ENCODE measurements around the gene RPL35. TPM values are rescaled to one million over a fixed set of nuclear protein-coding genes. Genes with fewer than 3 reads are reported as not detected.

Gene RPL35
- total and polyA plus RNA-seq, 10 of the 15 experiments (the other 5 are each of a cell fraction or from before 2014, with no cell fraction given) = 2,572 to 6,300 (median 3,864) TPM

- TF ChIP-seq ZNF274 (IDR thresholded peaks at IDR 0.05; ENCODE audit: insufficient read depth, insufficient read length) = no peak
- TF ChIP-seq CHD2 (IDR thresholded peaks at IDR 0.05; ENCODE audit: borderline replicate concordance, low read depth, low read length) = no peak
- TF ChIP-seq SP1 (IDR thresholded peaks at IDR 0.05; ENCODE audit: low read depth, low read length) = no peak
- no peak for TF ChIP-seq CHD4 (IDR thresholded peaks at IDR 0.05)
- no peak for TF ChIP-seq ASH2L (IDR thresholded peaks at IDR 0.05; ENCODE audit: borderline replicate concordance, low read depth)
- peak; percentile 46 for TF ChIP-seq MEF2B (IDR thresholded peaks at IDR 0.05; ENCODE audit: partially characterized antibody, poor library complexity, severe bottlenecking)
- no peak for TF ChIP-seq TCF12 (IDR thresholded peaks at IDR 0.05; ENCODE audit: low read depth, low read length)
- TF ChIP-seq HDAC6 (IDR thresholded peaks at IDR 0.05; ENCODE audit: unreplicated experiment) = no peak
- no peak for TF ChIP-seq SRF (IDR thresholded peaks at IDR 0.05; ENCODE audit: low read depth in 2 of 2, low read length in 2 of 2)
- TF ChIP-seq, protein P1, sequence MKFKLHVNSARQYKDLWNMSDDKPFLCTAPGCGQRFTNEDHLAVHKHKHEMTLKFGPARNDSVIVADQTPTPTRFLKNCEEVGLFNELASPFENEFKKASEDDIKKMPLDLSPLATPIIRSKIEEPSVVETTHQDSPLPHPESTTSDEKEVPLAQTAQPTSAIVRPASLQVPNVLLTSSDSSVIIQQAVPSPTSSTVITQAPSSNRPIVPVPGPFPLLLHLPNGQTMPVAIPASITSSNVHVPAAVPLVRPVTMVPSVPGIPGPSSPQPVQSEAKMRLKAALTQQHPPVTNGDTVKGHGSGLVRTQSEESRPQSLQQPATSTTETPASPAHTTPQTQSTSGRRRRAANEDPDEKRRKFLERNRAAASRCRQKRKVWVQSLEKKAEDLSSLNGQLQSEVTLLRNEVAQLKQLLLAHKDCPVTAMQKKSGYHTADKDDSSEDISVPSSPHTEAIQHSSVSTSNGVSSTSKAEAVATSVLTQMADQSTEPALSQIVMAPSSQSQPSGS (IDR thresholded peaks at IDR 0.05; ENCODE audit: low read length) = no peak
- TF ChIP-seq CBFB (IDR thresholded peaks at IDR 0.05; ENCODE audit: low read depth) = no peak
- TF ChIP-seq SMAD1 (IDR thresholded peaks at IDR 0.05; ENCODE audit: low read depth, partially characterized antibody) = peak; percentile 84
These were observed 26.7 kb downstream of the RPL35 start (continued) for GRCh38 chr9:124835026-124835557.

GRCh38 chr9:124834591-124834990, 27.2 kb downstream of the RPL35 start:
- ChIA-PET POLR2A (interaction anchor here (0.5 to 0.7 kb wide), 2 partner anchors 18 to 50 kb away, joined by 3 read pairs; no protein-coding TSS in a partner anchor), CTCF (interaction anchor here (0.7 to 3.5 kb wide), 5 partner anchors 17 to 61 kb away, joined by 3 to 16 read pairs (median 3); partner anchors contain the start of gene WDR38), SMC1A (ENCODE audit: uncharacterized antibody, unreplicated experiment) (interaction anchor here (1.0 to 1.4 kb wide), 2 partner anchors 16 to 22 kb away, joined by 4 read pairs; no protein-coding TSS in a partner anchor), RAD21 (ENCODE audit: unreplicated experiment) (interaction anchor here (0.7 kb wide), 1 partner anchor 18 kb away, joined by 3 read pairs; no protein-coding TSS in a partner anchor)
- Histone ChIP-seq H3K9ac (ENCODE audit: control insufficient read depth, insufficient read depth, low read length) (no peak overlapping the region), H3K4me3 (no peak overlapping the region), H3K27ac (ENCODE audit: control insufficient read depth, insufficient read depth) (no peak overlapping the region), H3K27me3 (replicated peaks in 1 of 2; ENCODE audit: control insufficient read depth in 2 of 2, insufficient read depth in 2 of 2, low read length in 1 of 2) (no peaks in the 10 kb centered on the region), H3K4me1 (ENCODE audit: control insufficient read depth, insufficient read depth, low read length) (no peaks in the 10 kb centered on the region; the same call in 1 of the 2 replicates), H3K9me3 (replicated peaks; ENCODE audit: control insufficient read depth, insufficient read depth, low read length) (no peaks in the 10 kb centered on the region), H3K36me3 (ENCODE audit: control insufficient read depth in 2 of 2, insufficient read depth in 2 of 2, low read length in 1 of 2) (no peaks in the 10 kb centered on the region), H3K4me2 (ENCODE audit: control insufficient read depth, insufficient read depth) (no peak overlapping the region), H2AFZ (ENCODE audit: control insufficient read depth, low read depth, low read length) (no peak overlapping the region), H4K20me1 (ENCODE audit: control insufficient read depth, insufficient read depth) (no peaks in the 10 kb centered on the region), H3K79me2 (ENCODE audit: control insufficient read depth, insufficient read depth, low read length) (no peaks in the 10 kb centered on the region)
- DNase-seq (ENCODE audit: low read depth, low spot score) = no peak
- no TSS peak for BruUV-seq (replicated peaks)
- FAIRE-seq = no peak
- 55% methylated on average over 7 of the region's 7 CpGs for WGBS (ENCODE audit: insufficient coverage, insufficient replicate concordance, low lambda C conversion rate, missing lambda C conversion rate)
- intact Hi-C loops (cut with micrococcal nuclease; ENCODE audit: unreplicated experiment) = no loop called here
- ATAC-seq = peak; percentile 49
- in situ Hi-C loops (cut with MboI) = no loop called here
- TF ChIP-seq FOS (IDR thresholded peaks at IDR 0.05; ENCODE audit: borderline replicate concordance, extremely low read depth, insufficient read length) = no peak
- TF ChIP-seq SPI1 (IDR thresholded peaks at IDR 0.05; ENCODE audit: borderline replicate concordance, insufficient read depth, low read depth, low read length) = no peak
- no peak for TF ChIP-seq ZNF207 (IDR thresholded peaks at IDR 0.05; ENCODE audit: borderline replicate concordance)
- TF ChIP-seq ZBTB4 (CRISPR knock-in tag; IDR thresholded peaks at IDR 0.05) = no peak
- no peak for TF ChIP-seq CBFB (IDR thresholded peaks at IDR 0.05; ENCODE audit: low read depth)
- TF ChIP-seq, protein P2, sequence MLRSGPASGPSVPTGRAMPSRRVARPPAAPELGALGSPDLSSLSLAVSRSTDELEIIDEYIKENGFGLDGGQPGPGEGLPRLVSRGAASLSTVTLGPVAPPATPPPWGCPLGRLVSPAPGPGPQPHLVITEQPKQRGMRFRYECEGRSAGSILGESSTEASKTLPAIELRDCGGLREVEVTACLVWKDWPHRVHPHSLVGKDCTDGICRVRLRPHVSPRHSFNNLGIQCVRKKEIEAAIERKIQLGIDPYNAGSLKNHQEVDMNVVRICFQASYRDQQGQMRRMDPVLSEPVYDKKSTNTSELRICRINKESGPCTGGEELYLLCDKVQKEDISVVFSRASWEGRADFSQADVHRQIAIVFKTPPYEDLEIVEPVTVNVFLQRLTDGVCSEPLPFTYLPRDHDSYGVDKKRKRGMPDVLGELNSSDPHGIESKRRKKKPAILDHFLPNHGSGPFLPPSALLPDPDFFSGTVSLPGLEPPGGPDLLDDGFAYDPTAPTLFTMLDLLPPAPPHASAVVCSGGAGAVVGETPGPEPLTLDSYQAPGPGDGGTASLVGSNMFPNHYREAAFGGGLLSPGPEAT (IDR thresholded peaks at IDR 0.05; ENCODE audit: low read depth) = no peak
- no peak for TF ChIP-seq ASH2L (IDR thresholded peaks at IDR 0.05; ENCODE audit: borderline replicate concordance, low read depth)

Data from GM12878 (cell line).